Measurements from ENCODE around the gene MIGA2.

Gene MIGA2

DNA sequence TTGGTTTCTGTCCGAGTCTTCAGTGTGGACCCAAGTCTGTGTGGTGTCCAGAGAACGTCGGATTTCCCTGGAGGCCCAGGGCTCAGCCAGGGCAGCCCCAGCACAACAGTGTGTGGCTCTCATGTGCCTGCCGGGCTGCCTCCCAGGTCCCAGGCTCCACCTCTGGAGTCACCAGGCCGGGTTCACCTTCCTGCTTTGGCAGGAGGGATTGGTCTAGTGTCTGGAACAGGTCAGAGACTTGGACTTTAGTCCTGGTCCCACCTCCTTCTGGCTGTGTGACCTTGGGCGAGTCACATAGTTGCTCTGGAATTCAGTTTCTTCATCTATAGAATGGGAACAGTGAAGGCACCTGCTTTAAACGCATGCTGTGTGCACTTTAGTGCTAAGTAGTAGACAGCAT is 47.7 kb downstream of the MIGA2 start:
- Histone ChIP-seq H2AK5ac (ENCODE audit: low read length) (no peak overlapping the region), H3K23ac (ENCODE audit: low read length) (no peak overlapping the region), H3K27ac (ENCODE audit: low read depth, low read length) (no peak overlapping the region), H3K56ac (ENCODE audit: low read length) (no peak overlapping the region), H3K4me1 (ENCODE audit: control insufficient read depth, low read depth, low read length) (peaks cover 3% of the 10 kb centered on the region), H3K4ac (ENCODE audit: low read depth, low read length) (no peak overlapping the region), H3K36me3 (ENCODE audit: control insufficient read depth, insufficient read depth, low read length) (peaks cover 2% of the 10 kb centered on the region), H3K79me1 (ENCODE audit: low read length) (peaks cover 23% of the 10 kb centered on the region), H3K4me2 (ENCODE audit: low read length) (no peak overlapping the region), H3K4me3 (ENCODE audit: low read length) (no peak overlapping the region), H4K8ac (ENCODE audit: low read depth, low read length) (no peak overlapping the region), H2BK5ac (ENCODE audit: low read length) (no peak overlapping the region), H2BK15ac (replicated peaks; ENCODE audit: low read depth) (no peak overlapping the region), H3K27me3 (ENCODE audit: insufficient read depth, low read length, poor library complexity) (no peaks in the 10 kb centered on the region), H2BK120ac (ENCODE audit: low read depth, low read length) (no peak overlapping the region), H4K5ac (ENCODE audit: low read length) (no peak overlapping the region), H3K79me2 (ENCODE audit: control insufficient read depth, insufficient read depth, low read length) (peaks cover 22% of the 10 kb centered on the region), H3K9ac (ENCODE audit: low read length) (no peak overlapping the region), H3K18ac (ENCODE audit: low read length) (no peak overlapping the region)
- DNase-seq, result no peak
- no CpG with 5 or more reads among the region's 7 CpGs for WGBS (ENCODE audit: extremely low coverage, insufficient coverage, low lambda C conversion rate)

DNA sequence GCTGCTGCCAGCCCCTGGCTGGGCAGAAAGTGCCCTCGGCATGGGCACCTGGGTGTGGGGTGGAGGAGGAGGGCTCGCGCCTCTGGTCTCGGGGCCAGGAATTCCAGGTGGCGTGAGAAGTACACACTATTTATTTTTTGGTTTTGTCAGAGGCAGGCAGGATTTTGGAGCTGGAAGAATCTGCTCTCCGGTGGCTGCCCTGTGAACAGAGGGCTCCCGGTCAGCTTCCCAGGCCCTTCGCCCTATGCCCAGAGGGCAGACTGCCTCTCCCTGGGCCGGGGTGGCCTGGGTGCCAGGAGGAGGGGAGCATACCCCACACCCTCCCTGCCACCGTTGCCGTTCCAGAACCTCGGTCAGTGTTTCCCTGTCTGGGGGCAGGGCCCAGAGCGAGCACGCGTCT is 52.8 kb downstream of the MIGA2 start:
- WGBS (ENCODE audit: extremely low coverage, insufficient coverage, low lambda C conversion rate), result no CpG with 5 or more reads among the region's 15 CpGs

DNA sequence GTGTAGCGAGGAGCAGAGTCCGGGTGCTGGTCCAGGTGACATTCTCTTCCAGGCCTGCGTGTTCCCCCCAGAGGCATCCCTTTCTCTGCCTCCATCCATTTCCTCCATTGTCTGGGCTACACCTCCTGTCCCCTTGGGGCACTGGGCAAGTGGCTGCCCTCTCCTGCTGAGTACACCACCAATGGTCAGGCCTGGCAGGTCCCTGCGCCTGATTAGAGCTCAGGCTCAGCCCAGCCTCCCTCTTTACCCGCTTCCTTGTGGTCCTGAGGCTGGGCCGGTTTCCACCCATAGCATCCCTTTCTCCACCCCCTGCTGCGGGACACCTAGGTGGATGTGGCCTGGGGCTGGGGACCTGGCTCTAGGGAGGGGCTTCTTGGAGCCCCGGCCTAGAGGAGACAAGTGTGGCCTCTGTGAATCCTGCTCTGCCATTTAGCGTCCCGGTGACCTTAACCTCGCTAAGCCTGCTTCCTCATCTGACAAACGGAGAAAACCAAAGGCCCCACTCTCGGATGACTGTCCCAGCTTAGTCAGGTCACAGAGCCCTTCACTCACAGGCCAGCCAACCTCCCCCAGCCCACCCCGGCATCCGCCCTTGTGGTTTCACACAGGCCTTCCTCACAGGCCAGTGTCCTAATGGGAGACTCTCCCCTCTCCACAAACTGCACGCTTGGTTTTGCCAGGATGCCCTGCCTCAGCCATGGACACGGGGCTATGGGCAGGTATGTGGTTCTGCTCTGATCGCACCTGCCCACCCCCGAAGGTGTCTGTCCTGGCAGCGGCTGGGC is 57.4 kb downstream of the MIGA2 start:
- Histone ChIP-seq H3K4me1 (ENCODE audit: control insufficient read depth, low read depth, low read length) (no peaks in the 10 kb centered on the region), H4K5ac (ENCODE audit: low read length) (no peak overlapping the region), H2BK5ac (ENCODE audit: low read length) (no peak overlapping the region), H3K56ac (ENCODE audit: low read length) (no peak overlapping the region), H3K4me2 (ENCODE audit: low read length) (no peak overlapping the region), H3K4me3 (ENCODE audit: low read length) (no peak overlapping the region), H3K18ac (ENCODE audit: low read length) (no peak overlapping the region), H2BK120ac (ENCODE audit: low read depth, low read length) (no peak overlapping the region), H3K27me3 (ENCODE audit: insufficient read depth, low read length, poor library complexity) (no peaks in the 10 kb centered on the region), H3K27ac (ENCODE audit: low read depth, low read length) (no peak overlapping the region), H3K79me2 (ENCODE audit: control insufficient read depth, insufficient read depth, low read length) (no peaks in the 10 kb centered on the region), H2AK5ac (ENCODE audit: low read length) (no peak overlapping the region), H3K4ac (ENCODE audit: low read depth, low read length) (no peak overlapping the region), H3K9ac (ENCODE audit: low read length) (no peak overlapping the region), H3K23ac (ENCODE audit: low read length) (no peak overlapping the region), H4K8ac (ENCODE audit: low read depth, low read length) (no peak overlapping the region), H3K36me3 (ENCODE audit: control insufficient read depth, insufficient read depth, low read length) (peaks cover 2% of the 10 kb centered on the region), H3K79me1 (ENCODE audit: low read length) (no peaks in the 10 kb centered on the region), H2BK15ac (replicated peaks; ENCODE audit: low read depth) (no peak overlapping the region)
- WGBS (ENCODE audit: extremely low coverage, insufficient coverage, low lambda C conversion rate), result no CpG with 5 or more reads among the region's 20 CpGs
- DNase-seq, result no peak

More for the DNA sequence above, 52.8 kb downstream of the MIGA2 start:
- Histone ChIP-seq H2BK120ac (ENCODE audit: low read depth, low read length) (no peak overlapping the region), H3K4me2 (ENCODE audit: low read length) (no peak overlapping the region), H3K4me1 (ENCODE audit: control insufficient read depth, low read depth, low read length) (no peaks in the 10 kb centered on the region), H3K18ac (ENCODE audit: low read length) (no peak overlapping the region), H4K8ac (ENCODE audit: low read depth, low read length) (no peak overlapping the region), H3K23ac (ENCODE audit: low read length) (no peak overlapping the region), H3K56ac (ENCODE audit: low read length) (no peak overlapping the region), H3K9ac (ENCODE audit: low read length) (no peak overlapping the region), H2AK5ac (ENCODE audit: low read length) (no peak overlapping the region), H4K5ac (ENCODE audit: low read length) (no peak overlapping the region), H3K4ac (ENCODE audit: low read depth, low read length) (no peak overlapping the region), H2BK15ac (replicated peaks; ENCODE audit: low read depth) (no peak overlapping the region), H3K27ac (ENCODE audit: low read depth, low read length) (no peak overlapping the region), H3K27me3 (ENCODE audit: insufficient read depth, low read length, poor library complexity) (no peaks in the 10 kb centered on the region), H3K79me1 (ENCODE audit: low read length) (no peaks in the 10 kb centered on the region), H3K36me3 (ENCODE audit: control insufficient read depth, insufficient read depth, low read length) (peaks cover 4% of the 10 kb centered on the region), H3K4me3 (ENCODE audit: low read length) (no peak overlapping the region), H2BK5ac (ENCODE audit: low read length) (no peak overlapping the region), H3K79me2 (ENCODE audit: control insufficient read depth, insufficient read depth, low read length) (no peaks in the 10 kb centered on the region)
- DNase-seq, result no peak

DNA sequence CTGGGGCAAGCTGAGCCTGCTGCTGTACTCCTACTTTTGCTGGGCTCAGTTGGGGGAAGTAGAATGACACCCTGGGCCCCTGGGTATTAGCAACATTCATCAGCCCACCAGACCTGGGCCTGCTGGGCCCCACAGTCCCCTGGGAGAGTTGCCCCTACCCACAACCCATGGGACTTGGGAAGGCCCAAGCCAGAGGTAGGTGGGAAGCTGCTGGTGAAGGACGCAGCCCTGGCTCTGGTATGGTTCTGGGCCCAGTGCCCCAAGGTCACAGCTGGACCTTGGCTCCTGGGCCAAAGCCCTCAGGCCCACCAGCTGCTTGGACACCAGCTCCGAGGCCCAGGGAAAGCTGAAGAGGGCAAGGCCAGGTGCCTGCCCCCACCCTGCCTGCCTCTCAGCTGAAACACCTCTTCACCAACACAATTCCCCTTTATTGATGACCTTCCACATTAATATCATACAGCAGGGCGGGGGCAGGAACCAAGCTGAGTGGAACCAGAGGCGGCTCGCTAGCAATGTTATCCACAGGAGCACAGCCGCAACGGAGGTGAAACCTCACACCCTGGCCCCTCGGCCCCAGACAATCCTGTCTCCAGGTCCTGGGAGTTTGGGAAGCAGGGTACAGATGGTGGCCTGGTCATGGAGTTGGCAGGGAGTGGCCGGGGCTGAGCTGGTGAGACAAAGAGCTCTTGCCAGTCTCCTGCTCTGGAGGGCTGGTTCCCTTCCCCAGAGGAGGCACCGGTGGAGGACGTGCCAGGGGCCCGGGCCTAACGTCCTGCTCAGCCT is 58.2 kb downstream of the MIGA2 start:
- Histone ChIP-seq H2BK15ac (replicated peaks; ENCODE audit: low read depth) (no peak overlapping the region), H3K79me1 (ENCODE audit: low read length) (no peaks in the 10 kb centered on the region), H3K36me3 (ENCODE audit: control insufficient read depth, insufficient read depth, low read length) (peaks cover 1% of the 10 kb centered on the region), H3K4me3 (ENCODE audit: low read length) (no peak overlapping the region), H3K56ac (ENCODE audit: low read length) (no peak overlapping the region), H4K5ac (ENCODE audit: low read length) (no peak overlapping the region), H2BK120ac (ENCODE audit: low read depth, low read length) (no peak overlapping the region), H3K79me2 (ENCODE audit: control insufficient read depth, insufficient read depth, low read length) (no peaks in the 10 kb centered on the region), H3K9ac (ENCODE audit: low read length) (no peak overlapping the region), H2BK5ac (ENCODE audit: low read length) (no peak overlapping the region), H3K27ac (ENCODE audit: low read depth, low read length) (no peak overlapping the region), H2AK5ac (ENCODE audit: low read length) (no peak overlapping the region), H3K4ac (ENCODE audit: low read depth, low read length) (no peak overlapping the region), H3K23ac (ENCODE audit: low read length) (no peak overlapping the region), H4K8ac (ENCODE audit: low read depth, low read length) (no peak overlapping the region), H3K4me2 (ENCODE audit: low read length) (no peak overlapping the region), H3K4me1 (ENCODE audit: control insufficient read depth, low read depth, low read length) (no peaks in the 10 kb centered on the region), H3K27me3 (ENCODE audit: insufficient read depth, low read length, poor library complexity) (no peaks in the 10 kb centered on the region), H3K18ac (ENCODE audit: low read length) (no peak overlapping the region)
- no CpG with 5 or more reads among the region's 13 CpGs for WGBS (ENCODE audit: extremely low coverage, insufficient coverage, low lambda C conversion rate)
- no peak for DNase-seq

DNA sequence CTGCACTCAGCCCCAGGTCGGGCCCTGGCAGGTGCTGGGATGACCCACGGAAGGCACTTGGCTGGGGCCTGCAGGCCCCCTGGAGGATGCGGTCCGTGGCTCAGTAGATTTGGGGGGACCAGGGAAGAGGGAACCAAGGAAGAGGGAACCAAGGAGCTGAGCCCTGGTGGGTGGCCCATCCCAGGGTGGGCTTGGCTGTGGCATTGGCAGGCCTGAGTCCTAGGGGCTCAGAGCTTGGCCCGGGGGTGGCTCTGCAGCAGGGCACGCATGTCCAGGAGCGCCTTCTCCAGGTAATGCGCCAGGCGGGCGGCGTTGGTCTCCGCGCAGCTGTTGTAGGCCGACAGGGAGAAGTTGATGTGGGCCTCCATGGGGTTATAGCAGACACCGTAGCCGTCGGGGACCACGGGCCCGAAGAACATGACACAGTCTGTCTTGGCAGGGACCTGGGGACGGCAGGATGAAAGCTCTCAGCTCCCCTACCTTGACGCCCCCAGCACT is 58.8 kb downstream of the MIGA2 start:
- Histone ChIP-seq H4K8ac (ENCODE audit: low read depth, low read length) (no peak overlapping the region), H2BK15ac (replicated peaks; ENCODE audit: low read depth) (no peak overlapping the region), H2AK5ac (ENCODE audit: low read length) (no peak overlapping the region), H3K9ac (ENCODE audit: low read length) (no peak overlapping the region), H3K79me2 (ENCODE audit: control insufficient read depth, insufficient read depth, low read length) (no peaks in the 10 kb centered on the region), H3K27me3 (ENCODE audit: insufficient read depth, low read length, poor library complexity) (no peaks in the 10 kb centered on the region), H2BK5ac (ENCODE audit: low read length) (no peak overlapping the region), H3K4me1 (ENCODE audit: control insufficient read depth, low read depth, low read length) (no peaks in the 10 kb centered on the region), H4K5ac (ENCODE audit: low read length) (no peak overlapping the region), H3K36me3 (ENCODE audit: control insufficient read depth, insufficient read depth, low read length) (no peaks in the 10 kb centered on the region), H2BK120ac (ENCODE audit: low read depth, low read length) (no peak overlapping the region), H3K4me3 (ENCODE audit: low read length) (no peak overlapping the region), H3K56ac (ENCODE audit: low read length) (no peak overlapping the region), H3K79me1 (ENCODE audit: low read length) (no peaks in the 10 kb centered on the region), H3K4ac (ENCODE audit: low read depth, low read length) (no peak overlapping the region), H3K4me2 (ENCODE audit: low read length) (no peak overlapping the region), H3K23ac (ENCODE audit: low read length) (no peak overlapping the region), H3K27ac (ENCODE audit: low read depth, low read length) (no peak overlapping the region), H3K18ac (ENCODE audit: low read length) (no peak overlapping the region)
- WGBS (ENCODE audit: extremely low coverage, insufficient coverage, low lambda C conversion rate), result no CpG with 5 or more reads among the region's 21 CpGs
- DNase-seq, result no peak

Data from mesendoderm (in vitro differentiated cells).